Esophagus squamous epithelium (tissue), 5 donors: ENCODE measurements around the gene ZNF628. TPM values are rescaled to one million over a fixed set of nuclear protein-coding genes. Genes with fewer than 3 reads are reported as not detected.

Source experiments
- DNase-seq: peaks from one replicate; lab custom pipeline; 2025; lab: John Stamatoyannopoulos, UW
- H3K27ac ChIP-seq, 4 donors: fragments of 200-600 bp; sonication (generic); one replicate each; pipeline ENCODE4 v1.5.1; 2016 to 2019; ENCODE audit warnings: mild to moderate bottlenecking in 1 of 4
- H3K27me3 ChIP-seq, 4 donors: fragments of 200-600 bp; sonication (generic); 1 replicate in 3 of 4; 2 replicates in 1 of 4; pipeline versions ENCODE4 v1.5.1 to v1.6.0; 2017 to 2021; ENCODE audit warnings: antibody characterized with exemption in 1 of 4
- H3K36me3 ChIP-seq, 3 donors: fragments of 200-600 bp; sonication (generic); one replicate each; pipeline ENCODE4 v1.5.1; 2016 to 2019
- H3K4me1 ChIP-seq, 3 donors: fragments of 200-600 bp; sonication (generic); one replicate each; pipeline ENCODE4 v1.5.1; 2017 to 2019
- H3K4me3 ChIP-seq, 4 donors: fragments of 200-600 bp; sonication (generic); 1 replicate in 3 of 4; 2 replicates in 1 of 4; pipeline ENCODE4 v1.5.1; 2016 to 2019; ENCODE audit warnings: mild to moderate bottlenecking in 2 of 4, moderate library complexity in 1 of 4
- H3K9me3 ChIP-seq, 3 donors: fragments of 200-600 bp; sonication (generic); one replicate each; pipeline ENCODE4 v1.5.1; 2016 to 2019
- POLR2A ChIP-seq, 4 donors: fragments of 450-650 bp; IDR thresholded peaks; one replicate each; pipeline ENCODE4 v1.6.1; 2017; ENCODE audit warnings: antibody characterized with exemption in 4 of 4, mild to moderate bottlenecking in 4 of 4, moderate library complexity in 3 of 4
- WGBS, 2 donors: methylation state at CpG; one replicate each; pipeline ENCODE4 v1.1.5; 2018; 5-methylcytosine and 5-hydroxymethylcytosine counted together
- intact Hi-C: fragments of 100-400 bp; cut with DNase I; formaldehyde crosslinking; loops from one replicate; pipeline ENCODE4 v1.15.0; 2022
- total RNA-seq, 4 donors: library from RNA; depleted of rRNA; stranded (reverse); fragments of >200 nt; gene quantifications; one replicate each; pipeline ENCODE4 v1.1.0, GENCODE V29; 2016
- TF ChIP-seq, protein P1 (sequence below), 6 experiments: fragments of 450-650 bp in 4 of 6; fragments of 200-600 bp in 2 of 6; sonication (generic) in 2 of 6; IDR thresholded peaks; one replicate each; pipeline ENCODE4 v1.5.1; 2016 to 2019; ENCODE audit warnings: antibody characterized with exemption in 6 of 6, mild to moderate bottlenecking in 4 of 6, moderate library complexity in 4 of 6
- donor health status: DM: yes; HTN: yes; CAD: no.

ZNF628 gene
- total RNA-seq, 4 donors from 2014 or later, result 4.4 to 22.0 (median 6.8) TPM

- Histone ChIP-seq H3K27ac (no peak overlapping the region), H3K27me3 (peaks cover 0 to 83% (median 8%) of the 10 kb centered on the region in 4 donors), H3K36me3 (no peaks in the 10 kb centered on the region), H3K9me3 (no peaks in the 10 kb centered on the region), H3K4me1 (no peaks in the 10 kb centered on the region), H3K4me3 (no peak overlapping the region)
- intact Hi-C loops, result no loop called here
- TF ChIP-seq, protein P1, sequence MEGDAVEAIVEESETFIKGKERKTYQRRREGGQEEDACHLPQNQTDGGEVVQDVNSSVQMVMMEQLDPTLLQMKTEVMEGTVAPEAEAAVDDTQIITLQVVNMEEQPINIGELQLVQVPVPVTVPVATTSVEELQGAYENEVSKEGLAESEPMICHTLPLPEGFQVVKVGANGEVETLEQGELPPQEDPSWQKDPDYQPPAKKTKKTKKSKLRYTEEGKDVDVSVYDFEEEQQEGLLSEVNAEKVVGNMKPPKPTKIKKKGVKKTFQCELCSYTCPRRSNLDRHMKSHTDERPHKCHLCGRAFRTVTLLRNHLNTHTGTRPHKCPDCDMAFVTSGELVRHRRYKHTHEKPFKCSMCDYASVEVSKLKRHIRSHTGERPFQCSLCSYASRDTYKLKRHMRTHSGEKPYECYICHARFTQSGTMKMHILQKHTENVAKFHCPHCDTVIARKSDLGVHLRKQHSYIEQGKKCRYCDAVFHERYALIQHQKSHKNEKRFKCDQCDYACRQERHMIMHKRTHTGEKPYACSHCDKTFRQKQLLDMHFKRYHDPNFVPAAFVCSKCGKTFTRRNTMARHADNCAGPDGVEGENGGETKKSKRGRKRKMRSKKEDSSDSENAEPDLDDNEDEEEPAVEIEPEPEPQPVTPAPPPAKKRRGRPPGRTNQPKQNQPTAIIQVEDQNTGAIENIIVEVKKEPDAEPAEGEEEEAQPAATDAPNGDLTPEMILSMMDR (IDR thresholded peaks at IDR 0.05), result no peak
- TF ChIP-seq POLR2A (IDR thresholded peaks at IDR 0.05), result no peak
- no peak for DNase-seq
- WGBS, 2 donors, result 91 to 94% methylated on average over 4 of the region's 4 CpGs
These were observed 41.4 kb upstream of the ZNF628 start for GRCh38 chr19:55435020-55435419.

GRCh38 chr19:55436847-55437246 lies 39.6 kb upstream of the ZNF628 start:
- H3K9me3 ChIP-seq, result no peaks in the 10 kb centered on the region
- TF ChIP-seq, protein P1 (IDR thresholded peaks at IDR 0.05), result no peak
- TF ChIP-seq POLR2A (IDR thresholded peaks at IDR 0.05), result no peak
- 32 to 37% methylated on average over 8 of the region's 8 CpGs for WGBS, 2 donors
- no peaks in the 10 kb centered on the region for H3K36me3 ChIP-seq
- no peak for DNase-seq
- no peak overlapping the region for H3K4me3 ChIP-seq
- H3K27me3 ChIP-seq, result peaks cover 18 to 83% (median 25%) of the 10 kb centered on the region in 4 donors
- H3K27ac ChIP-seq, result no peak overlapping the region
- intact Hi-C loops, result no loop called here
- peaks cover under 1 to 17% (median 12%) of the 10 kb centered on the region in 3 donors for H3K4me1 ChIP-seq

- Histone ChIP-seq H3K4me1 (peaks cover 6 to 23% (median 14%) of the 10 kb centered on the region in 3 donors), H3K27ac (no peak overlapping the region), H3K27me3 (peaks cover 21 to 83% (median 27%) of the 10 kb centered on the region in 4 donors), H3K9me3 (no peaks in the 10 kb centered on the region), H3K4me3 (no peak overlapping the region), H3K36me3 (no peaks in the 10 kb centered on the region)
- DNase-seq, result no peak
- intact Hi-C loops, result no loop called here
- TF ChIP-seq, protein P1 (IDR thresholded peaks at IDR 0.05), result no peak
- TF ChIP-seq POLR2A (IDR thresholded peaks at IDR 0.05), result no peak
- 0 to 7% methylated on average over 6 of the region's 17 CpGs for WGBS, 2 donors
These were observed 39.0 kb upstream of the ZNF628 start for GRCh38 chr19:55437410-55437809.

- no peaks in the 10 kb centered on the region for H3K9me3 ChIP-seq
- H3K4me3 ChIP-seq, result no peak overlapping the region
- 67 to 77% methylated on average over 4 to 5 of the region's 5 CpGs for whole genome bisulfite sequencing, 2 donors
- no peak overlapping the region for H3K27ac ChIP-seq
- intact Hi-C loops, result no loop called here
- H3K27me3 ChIP-seq, result peaks cover 21 to 83% (median 29%) of the 10 kb centered on the region in 4 donors
- DNase-seq, result no peak
- H3K36me3 ChIP-seq, result no peaks in the 10 kb centered on the region
- peaks cover 11 to 34% (median 14%) of the 10 kb centered on the region in 3 donors for H3K4me1 ChIP-seq
- TF ChIP-seq, protein P1 (IDR thresholded peaks at IDR 0.05), result no peak
- no peak for TF ChIP-seq POLR2A (IDR thresholded peaks at IDR 0.05)
These were observed 37.4 kb upstream of the ZNF628 start for GRCh38 chr19:55439052-55439451.

DNA sequence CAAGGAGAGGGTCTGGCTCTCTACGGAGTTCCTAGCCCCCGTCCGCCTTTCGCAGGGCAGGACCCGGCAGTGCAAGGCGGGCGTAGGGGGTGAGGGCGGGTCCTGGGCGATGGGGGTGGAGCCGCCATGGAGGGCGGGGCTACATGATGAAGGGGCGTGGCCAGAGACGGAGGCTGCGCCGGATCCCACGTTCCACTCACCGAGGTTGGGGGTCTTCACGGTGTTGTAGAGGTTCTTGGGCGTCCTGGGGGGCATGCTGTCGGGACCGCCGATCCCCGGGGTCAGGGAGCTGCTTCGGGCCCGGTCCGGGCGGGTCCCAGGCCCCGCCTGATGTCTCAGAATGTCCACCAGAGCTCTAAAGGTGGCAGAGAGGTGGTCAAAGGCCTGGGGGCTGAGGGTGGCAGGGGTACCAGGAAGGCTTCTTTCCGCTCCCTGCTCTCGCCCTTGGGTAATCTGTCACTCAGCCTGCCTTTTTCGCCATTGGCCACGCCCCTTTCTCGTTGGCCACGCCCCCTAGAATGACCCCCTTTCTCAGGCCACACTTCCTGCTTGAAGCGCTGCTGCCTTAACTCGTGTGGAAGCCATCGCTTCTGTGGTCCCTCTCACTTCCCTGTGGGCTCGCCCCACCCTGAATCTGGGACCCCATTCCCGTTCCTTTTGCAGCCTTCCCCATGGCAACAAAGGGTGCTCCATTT lies 35.9 kb upstream of the ZNF628 start:
- peaks cover 21 to 98% (median 35%) of the 10 kb centered on the region in 4 donors for H3K27me3 ChIP-seq
- H3K9me3 ChIP-seq, result no peaks in the 10 kb centered on the region
- TF ChIP-seq, protein P1 (IDR thresholded peaks at IDR 0.05), result no peak
- no peak for TF ChIP-seq POLR2A (IDR thresholded peaks at IDR 0.05)
- intact Hi-C loops, result no loop called here
- no peaks in the 10 kb centered on the region for H3K36me3 ChIP-seq
- peak overlapping the region in 1 of 4 donors; percentile 4 for H3K4me3 ChIP-seq
- WGBS, 2 donors, result 12 to 15% methylated on average over 13 to 28 of the region's 39 CpGs
- H3K4me1 ChIP-seq, result peaks cover 11 to 39% (median 14%) of the 10 kb centered on the region in 3 donors
- H3K27ac ChIP-seq, result no peak overlapping the region
- DNase-seq, result no peak
